ENCODE measurements around the gene MPP3. TPM values are rescaled to one million over a fixed set of nuclear protein-coding genes. Genes with fewer than 3 reads are reported as not detected.

The MPP3 gene
- polyA plus RNA-seq, 1 donor (not counting 4 experiments of a cell fraction or from before 2014, with no cell fraction given), result 7.4 TPM

GRCh38 chr17:43787728-43788127, 45.2 kb downstream of the MPP3 start:
- FAIRE-seq, result no peak
- H3K9me1 ChIP-seq (ENCODE audit: control insufficient read depth, extremely low read depth, insufficient read depth, low read length), result no peaks in the 10 kb centered on the region
- peaks cover 20% of the 10 kb centered on the region for H3K4me1 ChIP-seq (ENCODE audit: control insufficient read depth, extremely low read depth, insufficient read depth, low read length)
- dilution Hi-C loops (cut with MboI; ENCODE audit: extremely low pct_ligation_motif_present, low sequenced_read_pairs), result no loop called here
- DNase-seq (ENCODE audit: low read depth, low spot score), result no peak
- H3K9ac ChIP-seq (ENCODE audit: control insufficient read depth, extremely low read depth, insufficient read depth, low read length), result no peak overlapping the region
- no peak overlapping the region for H3K4me3 ChIP-seq (ENCODE audit: control insufficient read depth in 2 of 3, extremely low read depth in 1 of 3, insufficient read depth in 2 of 3, low read depth in 1 of 3, low read length in 3 of 3)
- H3K36me3 ChIP-seq (ENCODE audit: control insufficient read depth in 2 of 2, extremely low read depth in 1 of 2, insufficient read depth in 2 of 2, low read length in 2 of 2), result no peaks in the 10 kb centered on the region
- no peak overlapping the region for H3K27ac ChIP-seq (ENCODE audit: control insufficient read depth, insufficient read depth, low read length)
- no peaks in the 10 kb centered on the region for H3K27me3 ChIP-seq (ENCODE audit: control insufficient read depth, extremely low read depth, insufficient read depth, low read length)
- H2AFZ ChIP-seq (ENCODE audit: control insufficient read depth, low read length), result no peak overlapping the region
- H4K20me1 ChIP-seq (ENCODE audit: control insufficient read depth, extremely low read depth, insufficient read depth, low read length), result no peaks in the 10 kb centered on the region
- no peak for TF ChIP-seq EZH2 (IDR thresholded peaks at IDR 0.05; ENCODE audit: low read length)
- no peak for TF ChIP-seq CTCF (optimal IDR thresholded peaks at IDR 0.05 in 1 of 3, IDR thresholded peaks at IDR 0.05 in 1 of 3, conservative IDR thresholded peaks at IDR 0.05 in 1 of 3; ENCODE audit: extremely low read depth in 1 of 3, insufficient read depth in 2 of 3, low read length in 3 of 3)
- no peaks in the 10 kb centered on the region for H3K9me3 ChIP-seq (ENCODE audit: control insufficient read depth, low read depth, low read length)
- H3K4me2 ChIP-seq (ENCODE audit: control insufficient read depth, extremely low read depth, insufficient read depth, low read depth, low read length), result no peak overlapping the region
- no peaks in the 10 kb centered on the region for H3K79me2 ChIP-seq (ENCODE audit: control insufficient read depth, insufficient read depth, low read length)

- Histone ChIP-seq H4K20me1 (ENCODE audit: control insufficient read depth, extremely low read depth, insufficient read depth, low read length) (no peaks in the 10 kb centered on the region), H3K79me2 (ENCODE audit: control insufficient read depth, insufficient read depth, low read length) (no peaks in the 10 kb centered on the region), H3K9me1 (ENCODE audit: control insufficient read depth, extremely low read depth, insufficient read depth, low read length) (no peaks in the 10 kb centered on the region), H3K4me3 (ENCODE audit: control insufficient read depth in 2 of 3, extremely low read depth in 1 of 3, insufficient read depth in 2 of 3, low read depth in 1 of 3, low read length in 3 of 3) (no peak overlapping the region), H3K4me2 (ENCODE audit: control insufficient read depth, extremely low read depth, insufficient read depth, low read depth, low read length) (no peak overlapping the region), H2AFZ (ENCODE audit: control insufficient read depth, low read length) (no peak overlapping the region), H3K9ac (ENCODE audit: control insufficient read depth, extremely low read depth, insufficient read depth, low read length) (no peak overlapping the region), H3K27ac (ENCODE audit: control insufficient read depth, insufficient read depth, low read length) (no peak overlapping the region), H3K4me1 (ENCODE audit: control insufficient read depth, extremely low read depth, insufficient read depth, low read length) (peaks cover 13% of the 10 kb centered on the region), H3K27me3 (ENCODE audit: control insufficient read depth, extremely low read depth, insufficient read depth, low read length) (no peaks in the 10 kb centered on the region), H3K36me3 (ENCODE audit: control insufficient read depth in 2 of 2, extremely low read depth in 1 of 2, insufficient read depth in 2 of 2, low read length in 2 of 2) (no peaks in the 10 kb centered on the region), H3K9me3 (ENCODE audit: control insufficient read depth, low read depth, low read length) (no peaks in the 10 kb centered on the region)
- DNase-seq (ENCODE audit: low read depth, low spot score), result no peak
- TF ChIP-seq CTCF (optimal IDR thresholded peaks at IDR 0.05 in 1 of 3, IDR thresholded peaks at IDR 0.05 in 1 of 3, conservative IDR thresholded peaks at IDR 0.05 in 1 of 3; ENCODE audit: extremely low read depth in 1 of 3, insufficient read depth in 2 of 3, low read length in 3 of 3), result no peak
- TF ChIP-seq EZH2 (IDR thresholded peaks at IDR 0.05; ENCODE audit: low read length), result no peak
- FAIRE-seq, result no peak
- dilution Hi-C loops (cut with MboI; ENCODE audit: extremely low pct_ligation_motif_present, low sequenced_read_pairs), result no loop called here
Measured at GRCh38 chr17:43784628-43785101, 48.3 kb downstream of the MPP3 start.

All from keratinocyte (primary cell).